GM21825 (cell line): Measurements from ENCODE around the gene KLF8.
"Not testable (repeated sequence)": the region's sequence is repeated elsewhere in the genome, so short reads cannot be mapped to it uniquely, and the experiment has no call there.

Experiments
- ATAC-seq: cut with Tn5 transposase; IDR thresholded peaks from one replicate; pipeline ENCODE4 v1.9.1; 2021; ENCODE audit warnings: mild to moderate bottlenecking, moderate library complexity; ENCODE audit not compliant: unreplicated experiment

Gene KLF8

GRCh38 chrX:56232221-56233082, at the start of gene KLF8:
TSS of gene KLF8 (plus strand) at chrX:56232356. CDS start at chrX:56233335, 979 bp downstream.
- ATAC-seq = peak; percentile 72

- not testable (repeated sequence) for ATAC-seq
These were observed 25.2 kb upstream of the KLF8 start for GRCh38 chrX:56206945-56207344.

GRCh38 chrX:56211701-56212100, 20.5 kb upstream of the KLF8 start:
- ATAC-seq = no peak

GRCh38 chrX:56216332-56216731, 15.8 kb upstream of the KLF8 start:
- no peak for ATAC-seq

DNA sequence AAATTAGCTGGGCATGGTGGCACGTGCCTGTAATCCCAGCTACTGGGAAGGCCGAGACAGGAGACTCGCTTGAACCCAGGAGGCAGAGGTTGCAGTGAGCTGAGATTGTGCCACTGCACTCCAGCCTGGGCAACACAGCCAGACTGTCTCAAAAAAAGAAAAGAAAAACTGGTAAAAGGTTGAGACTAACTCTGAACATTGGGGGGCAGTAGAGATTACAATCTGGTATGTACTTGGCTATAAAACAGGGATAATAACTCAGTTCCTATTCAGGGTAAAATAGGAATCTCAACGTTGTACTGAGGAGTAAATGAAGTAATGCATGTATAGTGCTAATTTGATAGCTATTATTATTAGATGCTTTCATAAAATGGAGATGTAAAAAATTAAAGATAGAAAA, 12.5 kb upstream of the KLF8 start:
- ATAC-seq = no peak

DNA sequence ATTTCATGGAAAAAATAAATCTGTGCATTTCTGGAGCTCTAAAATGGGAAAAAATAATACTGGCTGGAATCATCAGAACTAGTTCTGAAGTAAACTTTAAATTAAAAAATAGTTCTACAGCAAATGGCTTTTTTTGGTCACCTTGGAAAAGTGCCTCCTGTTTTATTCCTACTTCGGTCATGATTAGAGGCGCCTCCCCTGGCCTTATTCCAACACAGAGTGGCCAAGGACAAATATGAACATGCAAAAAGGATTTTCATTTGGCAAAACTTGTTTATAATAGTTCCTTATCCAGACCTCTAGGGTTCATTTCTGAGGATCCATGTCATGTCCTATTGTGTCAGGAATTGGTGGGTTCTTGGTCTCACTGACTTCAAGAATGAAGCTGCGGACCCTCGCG, 11.1 kb upstream of the KLF8 start:
- no peak for ATAC-seq

DNA sequence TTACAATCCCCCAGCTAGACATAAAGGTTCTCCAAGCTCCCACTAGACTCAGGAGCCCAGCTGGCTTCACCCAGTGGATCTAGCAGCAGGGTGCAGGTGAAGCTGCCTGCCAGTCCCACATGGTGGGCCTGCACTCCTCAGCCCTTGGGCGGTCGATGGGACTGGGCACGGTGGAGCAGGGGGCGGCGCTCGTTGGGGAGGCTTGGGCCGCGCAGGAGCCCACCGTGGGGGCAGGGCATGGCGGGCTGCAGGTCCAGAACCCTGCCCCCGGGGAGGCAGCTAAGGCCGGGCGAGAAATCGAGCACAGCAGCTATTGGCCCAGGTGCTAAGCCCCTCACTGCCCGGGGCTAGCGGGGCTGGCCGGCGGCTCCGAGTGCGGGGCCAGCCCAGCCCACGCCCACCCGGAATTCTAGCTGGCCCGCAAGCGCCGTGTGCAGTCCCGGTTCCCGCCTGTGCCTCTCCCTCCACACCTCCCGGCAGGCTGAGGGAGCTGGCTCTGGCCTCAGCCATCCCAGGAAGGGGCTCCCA, 9.6 kb upstream of the KLF8 start:
- ATAC-seq = no peak

DNA sequence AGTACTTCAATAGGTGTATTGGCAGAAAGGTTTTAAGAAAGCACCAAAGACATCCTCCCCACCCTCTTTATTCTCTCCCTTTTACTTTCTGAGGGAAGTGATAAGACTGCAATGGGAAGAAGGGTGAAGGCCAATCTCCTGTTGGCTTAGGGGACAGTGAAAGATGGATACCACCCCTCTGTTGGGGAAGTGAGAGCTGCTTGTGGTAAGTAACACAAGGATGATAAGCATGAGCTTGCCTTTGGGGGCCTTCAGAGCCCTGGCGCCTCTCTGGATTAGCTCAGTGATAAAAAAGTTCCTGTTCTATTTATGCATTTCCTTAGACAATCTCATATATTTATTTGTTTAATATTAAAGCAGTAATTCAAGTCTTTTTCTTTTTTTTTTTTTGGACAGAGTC, 5.2 kb upstream of the KLF8 start:
- ATAC-seq = no peak

DNA sequence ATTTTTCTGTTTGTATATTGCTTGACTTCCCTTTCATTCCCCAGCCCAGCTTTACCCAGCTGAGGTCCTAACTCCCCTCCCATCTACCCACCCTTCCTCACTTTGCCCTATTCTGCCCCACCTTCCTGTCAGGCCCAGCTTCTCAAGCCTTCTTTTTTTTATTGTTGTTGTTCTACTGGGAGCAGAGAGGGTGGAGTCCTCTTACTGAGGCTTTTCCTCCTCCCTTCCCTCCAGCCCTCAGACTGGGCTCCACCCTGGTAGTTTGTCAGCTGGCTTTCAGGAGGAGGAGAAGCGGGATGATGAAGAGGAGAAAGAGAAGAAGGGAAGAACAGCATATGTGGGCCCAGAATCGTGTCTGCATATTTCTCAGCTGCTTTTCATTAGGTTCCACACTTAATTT, 3.2 kb upstream of the KLF8 start:
- no peak for ATAC-seq

DNA sequence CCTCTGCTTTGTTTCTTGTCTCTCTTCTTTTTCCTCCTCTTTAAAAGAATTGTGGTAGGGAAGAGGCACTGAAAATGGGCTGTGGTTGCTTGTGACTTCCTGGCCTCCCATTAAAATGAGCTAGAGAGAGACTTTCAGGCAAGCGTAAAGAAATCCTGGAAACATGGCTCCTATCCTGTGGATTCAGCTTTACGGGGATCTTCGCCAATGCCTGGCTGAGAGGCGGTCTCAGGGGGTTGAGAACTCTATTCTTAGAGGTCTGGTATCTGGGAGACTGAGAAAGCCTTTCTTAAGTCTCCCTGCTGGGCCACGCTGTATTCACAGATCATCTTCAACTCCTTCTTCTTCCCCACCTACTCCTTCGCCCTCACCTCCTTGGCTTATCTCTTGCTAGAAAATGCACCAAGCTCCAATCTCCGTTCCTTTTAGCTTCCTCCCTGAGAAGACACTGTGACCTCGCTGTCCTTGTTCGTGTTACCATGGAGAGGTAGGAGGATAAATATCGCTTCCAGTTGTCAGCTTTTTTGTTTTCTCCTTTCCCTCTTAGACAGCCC, 542 bp upstream of the KLF8 start:
- no peak for ATAC-seq

DNA sequence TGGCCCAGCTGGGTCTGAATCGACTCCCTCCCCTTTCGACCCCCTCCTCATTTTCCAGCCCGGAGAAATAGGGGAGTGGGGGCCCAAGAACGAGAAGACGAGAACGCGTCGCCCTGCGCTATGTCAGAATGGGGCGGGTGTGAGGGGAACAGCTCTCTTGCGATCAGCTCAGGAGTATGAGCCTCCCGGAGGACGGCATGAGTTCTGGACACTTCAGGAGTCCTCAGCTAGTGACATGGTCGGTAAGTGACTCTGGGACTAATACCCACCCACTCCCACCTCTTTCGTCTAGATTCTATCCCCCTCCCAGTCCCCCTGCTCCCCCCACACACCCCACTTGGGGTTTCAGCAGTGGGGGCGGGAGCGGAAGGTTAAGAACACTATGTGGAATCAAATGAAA, 944 bp downstream of the KLF8 start:
- no peak for ATAC-seq

- peak; percentile 87 for ATAC-seq
These were observed 1.5 kb downstream of the KLF8 start for GRCh38 chrX:56233682-56234081.

GRCh38 chrX:56248492-56248891, 16.3 kb downstream of the KLF8 start:
- ATAC-seq = peak; percentile 83

DNA sequence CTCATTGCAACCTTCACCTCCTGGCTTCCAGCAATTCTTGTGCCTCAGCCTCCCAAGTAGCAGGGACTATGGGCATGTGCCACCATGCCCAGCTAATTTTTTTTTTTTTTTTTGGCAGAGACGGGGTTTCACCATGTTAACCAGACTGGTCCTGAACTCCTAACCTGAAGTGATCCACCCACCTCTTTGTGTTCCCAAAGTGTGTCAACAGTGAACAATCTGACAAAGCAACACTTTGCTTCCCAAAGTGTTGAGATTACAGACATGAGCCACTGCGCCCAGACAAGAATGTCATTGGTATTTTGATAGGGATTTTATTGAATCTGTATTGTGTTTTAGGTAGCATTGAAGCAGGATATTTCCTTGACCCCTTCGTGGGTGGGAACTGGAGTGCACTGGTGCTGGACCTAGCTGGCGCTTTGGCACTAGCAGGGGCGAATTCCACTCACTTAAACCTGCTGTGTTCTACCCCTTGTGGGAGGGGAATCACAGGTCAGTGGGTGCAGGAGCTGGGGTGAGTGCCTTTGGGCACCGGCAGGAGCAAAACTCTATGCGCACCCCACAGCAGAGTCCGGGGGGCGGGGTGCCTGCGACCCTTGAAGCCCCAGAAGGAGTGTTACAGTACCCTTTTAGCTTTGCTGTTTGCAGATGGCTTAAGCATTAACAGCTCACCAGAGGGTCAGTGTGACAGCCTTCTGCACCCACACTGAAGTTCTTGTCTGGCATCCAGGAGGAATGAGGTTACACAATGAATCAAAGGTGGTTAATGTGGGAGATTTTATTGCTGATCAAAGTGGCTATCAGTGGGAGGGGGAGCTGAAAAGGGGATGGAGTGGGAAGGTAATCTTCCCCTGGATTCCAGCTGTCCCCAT, 21.9 kb downstream of the KLF8 start:
- no peak for ATAC-seq

DNA sequence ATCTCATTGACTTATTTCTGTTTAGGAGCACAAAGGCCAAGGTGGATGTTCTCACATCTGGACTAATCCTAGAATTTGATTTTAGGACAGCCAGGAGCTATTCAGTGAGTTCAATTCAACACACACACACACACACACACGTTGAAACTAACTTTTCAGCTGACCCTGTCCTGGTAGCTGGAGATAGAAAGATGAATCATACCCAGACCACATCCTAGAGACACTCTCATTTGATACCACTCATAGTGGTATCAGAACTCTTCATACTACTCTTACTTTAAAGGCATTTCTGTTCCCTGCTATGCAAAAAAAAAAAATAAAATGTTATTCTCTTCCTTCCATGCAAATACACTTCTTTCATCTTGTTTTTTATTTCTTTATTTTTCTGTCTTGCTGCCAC, 36.7 kb downstream of the KLF8 start:
- peak; percentile 83 for ATAC-seq

- no peak for ATAC-seq
These were observed 46.5 kb downstream of the KLF8 start for GRCh38 chrX:56278692-56279091.

DNA sequence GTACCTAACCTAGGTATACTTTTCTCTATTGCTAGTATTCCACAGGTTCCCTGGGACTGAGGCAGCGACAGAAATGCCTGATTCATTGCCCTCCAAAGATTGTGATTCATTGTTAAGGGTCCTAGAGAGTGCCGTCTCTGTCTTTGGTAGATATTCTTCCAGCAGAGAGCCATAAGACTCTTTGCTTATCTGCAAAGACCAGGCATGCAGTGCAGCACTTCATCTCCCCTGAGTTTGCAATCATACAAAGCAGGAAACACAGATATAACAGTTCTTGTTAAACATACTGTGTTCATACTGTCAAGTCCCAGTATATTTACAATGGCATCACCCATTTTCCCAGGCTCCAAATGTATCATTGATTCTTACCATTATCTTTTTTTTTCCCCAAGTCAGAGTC, 47.7 kb downstream of the KLF8 start:
- no peak for ATAC-seq

DNA sequence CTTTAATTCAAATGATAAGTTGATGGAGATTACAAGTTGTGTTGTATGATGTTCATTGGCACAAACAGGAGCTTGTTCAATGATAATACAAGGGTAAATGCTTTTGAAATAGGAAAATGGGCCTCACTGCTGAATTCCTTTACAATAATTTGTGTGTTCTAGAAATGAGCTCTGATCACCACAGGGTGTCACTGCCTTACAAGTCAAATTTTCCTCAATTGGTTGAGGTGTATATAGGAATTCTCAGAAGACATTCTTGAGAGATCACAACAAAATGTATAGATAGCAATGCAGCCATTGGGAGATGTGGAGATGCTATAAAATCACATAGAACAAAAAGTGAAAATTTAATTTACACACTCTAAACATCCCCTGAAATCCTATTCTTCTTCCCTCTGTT, 49.6 kb downstream of the KLF8 start:
- ATAC-seq = no peak

DNA sequence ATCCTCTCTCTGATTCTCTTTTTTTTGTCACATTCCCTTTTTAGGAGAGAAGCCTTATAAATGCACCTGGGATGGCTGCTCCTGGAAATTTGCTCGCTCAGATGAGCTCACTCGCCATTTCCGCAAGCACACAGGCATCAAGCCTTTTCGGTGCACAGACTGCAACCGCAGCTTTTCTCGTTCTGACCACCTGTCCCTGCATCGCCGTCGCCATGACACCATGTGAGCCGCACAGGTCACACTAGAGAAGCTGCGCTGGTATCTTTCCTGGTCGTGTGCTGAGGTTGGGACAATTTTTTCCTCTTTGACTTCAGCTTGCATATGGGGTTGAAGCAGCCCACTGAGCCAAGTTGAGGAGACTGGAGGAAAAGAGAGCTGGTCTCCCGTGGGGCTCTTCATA, 52.1 kb downstream of the KLF8 start:
- ATAC-seq = no peak

DNA sequence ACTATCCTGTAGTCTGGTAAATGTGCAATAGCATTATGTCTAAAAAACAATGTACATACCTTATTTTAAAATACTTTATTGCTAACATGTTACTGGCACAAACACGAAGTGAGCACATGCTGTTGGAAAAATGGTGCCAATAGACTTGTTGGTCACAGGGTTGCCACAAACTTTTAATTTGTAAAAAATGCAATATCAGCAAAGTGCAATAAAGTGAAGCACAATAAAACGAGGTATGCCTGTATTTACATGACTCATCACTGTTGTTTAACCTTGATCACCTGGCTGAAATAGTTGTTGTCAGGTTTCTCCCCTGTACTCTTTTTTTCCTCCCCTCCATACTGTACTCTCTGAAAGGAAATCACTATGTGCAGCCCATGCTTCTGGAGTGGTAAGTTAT, 56.5 kb downstream of the KLF8 start:
- ATAC-seq = no peak

DNA sequence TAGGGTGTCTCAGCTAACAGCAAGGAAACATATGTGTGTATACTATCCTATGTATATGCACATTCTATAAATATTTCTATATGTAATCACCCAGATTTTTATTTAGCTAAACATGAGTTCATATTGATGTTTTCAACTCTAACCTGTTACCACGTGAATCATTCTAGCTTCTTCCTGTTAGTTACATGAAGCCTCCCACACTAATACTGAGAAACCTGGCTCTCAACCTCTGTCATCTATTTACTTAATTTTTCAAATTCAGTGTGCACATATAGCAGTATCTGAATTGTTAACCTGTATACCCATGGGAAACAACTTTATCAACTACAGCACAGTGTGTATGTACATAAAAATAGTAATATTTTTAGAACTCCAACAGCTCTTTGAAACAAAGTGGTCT, 57.3 kb downstream of the KLF8 start:
- ATAC-seq = no peak
